Measurements from ENCODE around the gene ALAD. TPM values are rescaled to one million over a fixed set of nuclear protein-coding genes. Genes with fewer than 3 reads are reported as not detected.

The ALAD gene
- total and polyA plus RNA-seq, 9 of the 15 experiments (the other 6 are each of a cell fraction or from before 2014, with no cell fraction given), result 1.3 to 12.7 (median 6.8) TPM

GRCh38 chr9:113401027-113401792 is at the start of gene ALAD (continued):
- TF ChIP-seq CHCHD3 (CRISPR knock-in tag; IDR thresholded peaks at IDR 0.05) (no peak), ZNF124 (CRISPR knock-in tag; IDR thresholded peaks at IDR 0.05) (no peak), KDM1A (IDR thresholded peaks at IDR 0.05) (0 out of 4 replicates have a peak, but pooled peaks of 1 of the 2 experiments have one; percentile 6), RREB1 (CRISPR knock-in tag; IDR thresholded peaks at IDR 0.05) (no peak), ZNF76 (CRISPR knock-in tag; IDR thresholded peaks at IDR 0.05; ENCODE audit: borderline replicate concordance) (no peak), ELF1 (tag; IDR thresholded peaks at IDR 0.05) (peak; percentile 93), NR2F6 (CRISPR knock-in tag; IDR thresholded peaks at IDR 0.05) (no peak), KDM5B (IDR thresholded peaks at IDR 0.05; ENCODE audit: insufficient replicate concordance, low read depth, low read length) (peak; percentile 41), ZKSCAN1 (IDR thresholded peaks at IDR 0.05; ENCODE audit: low read depth, low read length) (no peak; the same call in 1 of the 2 replicates), KAT7 (CRISPR knock-in tag; IDR thresholded peaks at IDR 0.05; ENCODE audit: borderline replicate concordance) (peak; percentile 90; the same call in 1 of the 2 replicates), MTA1 (IDR thresholded peaks at IDR 0.05; ENCODE audit: borderline replicate concordance) (no peak)
- TF ChIP-seq, protein P1, sequence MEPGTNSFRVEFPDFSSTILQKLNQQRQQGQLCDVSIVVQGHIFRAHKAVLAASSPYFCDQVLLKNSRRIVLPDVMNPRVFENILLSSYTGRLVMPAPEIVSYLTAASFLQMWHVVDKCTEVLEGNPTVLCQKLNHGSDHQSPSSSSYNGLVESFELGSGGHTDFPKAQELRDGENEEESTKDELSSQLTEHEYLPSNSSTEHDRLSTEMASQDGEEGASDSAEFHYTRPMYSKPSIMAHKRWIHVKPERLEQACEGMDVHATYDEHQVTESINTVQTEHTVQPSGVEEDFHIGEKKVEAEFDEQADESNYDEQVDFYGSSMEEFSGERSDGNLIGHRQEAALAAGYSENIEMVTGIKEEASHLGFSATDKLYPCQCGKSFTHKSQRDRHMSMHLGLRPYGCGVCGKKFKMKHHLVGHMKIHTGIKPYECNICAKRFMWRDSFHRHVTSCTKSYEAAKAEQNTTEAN (CRISPR knock-in tag; IDR thresholded peaks at IDR 0.05), result no peak
- TF ChIP-seq, protein P2, sequence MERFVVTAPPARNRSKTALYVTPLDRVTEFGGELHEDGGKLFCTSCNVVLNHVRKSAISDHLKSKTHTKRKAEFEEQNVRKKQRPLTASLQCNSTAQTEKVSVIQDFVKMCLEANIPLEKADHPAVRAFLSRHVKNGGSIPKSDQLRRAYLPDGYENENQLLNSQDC (CRISPR knock-in tag; IDR thresholded peaks at IDR 0.05), result no peak
- TF ChIP-seq, protein P3, sequence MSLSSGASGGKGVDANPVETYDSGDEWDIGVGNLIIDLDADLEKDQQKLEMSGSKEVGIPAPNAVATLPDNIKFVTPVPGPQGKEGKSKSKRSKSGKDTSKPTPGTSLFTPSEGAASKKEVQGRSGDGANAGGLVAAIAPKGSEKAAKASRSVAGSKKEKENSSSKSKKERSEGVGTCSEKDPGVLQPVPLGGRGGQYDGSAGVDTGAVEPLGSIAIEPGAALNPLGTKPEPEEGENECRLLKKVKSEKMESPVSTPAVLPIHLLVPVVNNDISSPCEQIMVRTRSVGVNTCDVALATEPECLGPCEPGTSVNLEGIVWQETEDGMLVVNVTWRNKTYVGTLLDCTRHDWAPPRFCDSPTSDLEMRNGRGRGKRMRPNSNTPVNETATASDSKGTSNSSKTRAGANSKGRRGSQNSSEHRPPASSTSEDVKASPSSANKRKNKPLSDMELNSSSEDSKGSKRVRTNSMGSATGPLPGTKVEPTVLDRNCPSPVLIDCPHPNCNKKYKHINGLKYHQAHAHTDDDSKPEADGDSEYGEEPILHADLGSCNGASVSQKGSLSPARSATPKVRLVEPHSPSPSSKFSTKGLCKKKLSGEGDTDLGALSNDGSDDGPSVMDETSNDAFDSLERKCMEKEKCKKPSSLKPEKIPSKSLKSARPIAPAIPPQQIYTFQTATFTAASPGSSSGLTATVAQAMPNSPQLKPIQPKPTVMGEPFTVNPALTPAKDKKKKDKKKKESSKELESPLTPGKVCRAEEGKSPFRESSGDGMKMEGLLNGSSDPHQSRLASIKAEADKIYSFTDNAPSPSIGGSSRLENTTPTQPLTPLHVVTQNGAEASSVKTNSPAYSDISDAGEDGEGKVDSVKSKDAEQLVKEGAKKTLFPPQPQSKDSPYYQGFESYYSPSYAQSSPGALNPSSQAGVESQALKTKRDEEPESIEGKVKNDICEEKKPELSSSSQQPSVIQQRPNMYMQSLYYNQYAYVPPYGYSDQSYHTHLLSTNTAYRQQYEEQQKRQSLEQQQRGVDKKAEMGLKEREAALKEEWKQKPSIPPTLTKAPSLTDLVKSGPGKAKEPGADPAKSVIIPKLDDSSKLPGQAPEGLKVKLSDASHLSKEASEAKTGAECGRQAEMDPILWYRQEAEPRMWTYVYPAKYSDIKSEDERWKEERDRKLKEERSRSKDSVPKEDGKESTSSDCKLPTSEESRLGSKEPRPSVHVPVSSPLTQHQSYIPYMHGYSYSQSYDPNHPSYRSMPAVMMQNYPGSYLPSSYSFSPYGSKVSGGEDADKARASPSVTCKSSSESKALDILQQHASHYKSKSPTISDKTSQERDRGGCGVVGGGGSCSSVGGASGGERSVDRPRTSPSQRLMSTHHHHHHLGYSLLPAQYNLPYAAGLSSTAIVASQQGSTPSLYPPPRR (CRISPR knock-in tag; IDR thresholded peaks at IDR 0.05; ENCODE audit: borderline replicate concordance), result no peak
